ENCODE measurements around the gene TMED7. TPM values are rescaled to one million over a fixed set of nuclear protein-coding genes. Genes with fewer than 3 reads are reported as not detected.

TMED7 gene
- total and polyA plus RNA-seq, 2 of the 13 experiments (the other 11 are each of a cell fraction or from before 2014, with no cell fraction given) = 58.0 to 113 TPM

DNA sequence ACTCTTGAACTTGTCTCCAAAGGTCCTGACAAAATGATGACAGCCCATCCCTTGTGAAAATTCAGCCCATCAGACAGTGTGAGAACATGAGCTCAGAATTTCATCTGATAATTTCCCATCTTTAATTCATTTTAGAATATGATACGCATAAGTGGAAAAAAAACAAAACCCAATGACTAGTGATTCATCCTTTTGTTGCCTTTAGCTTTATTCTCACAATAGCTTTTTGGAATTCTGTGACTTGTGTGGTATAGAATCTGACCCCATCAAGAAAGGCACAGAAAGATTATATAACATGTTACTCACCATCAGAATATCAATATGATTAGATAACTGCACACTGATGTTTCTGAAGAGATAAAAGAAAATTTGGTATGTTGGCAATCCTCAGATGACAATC is 16.1 kb upstream of the TMED7 start:
- H2AFZ ChIP-seq (ENCODE audit: low read length) = no peak overlapping the region
- peaks cover 0 to 4% of the 10 kb centered on the region in 2 experiments; a peak in 2 of 5 replicates for H3K27me3 ChIP-seq (ENCODE audit: control insufficient read depth in 1 of 2, insufficient read depth in 2 of 2, low read length in 2 of 2)
- ATAC-seq (no peak), FAIRE-seq (no peak), DNase-seq (ENCODE audit: low spot score) (no peak)
- H4K20me1 ChIP-seq (ENCODE audit: insufficient read depth, low read length) = no peaks in the 10 kb centered on the region
- H3K4me1 ChIP-seq (ENCODE audit: insufficient read depth, low read length) = peaks cover 4% of the 10 kb centered on the region; the same call in 1 of the 2 replicates
- CTCF ChIA-PET (ENCODE audit: low intra/inter-chr PET ratio, low total read pairs) = no interaction called here
- in situ Hi-C loops (cut with HindIII; ENCODE audit: extremely low pct_ligation_motif_present, low pct_unique_long_range_greater_than_20kb) = no loop called here
- no TSS peak for BruUV-seq (replicated peaks)
- H3K9ac ChIP-seq (ENCODE audit: insufficient read depth, low read depth, low read length) = no peak overlapping the region
- POLR2A ChIA-PET = no interaction called here
- no peak overlapping the region for H3K4me2 ChIP-seq (ENCODE audit: low read depth, low read length)
- TF ChIP-seq CREB1 (IDR thresholded peaks at IDR 0.05) = no peak
- no peak for TF ChIP-seq CREB1 (CRISPR knock-in tag; IDR thresholded peaks at IDR 0.05)
- TF ChIP-seq ZNF816 (CRISPR knock-in tag; IDR thresholded peaks at IDR 0.05; ENCODE audit: borderline replicate concordance) = no peak
- no peak for TF ChIP-seq CHD2 (IDR thresholded peaks at IDR 0.05; ENCODE audit: low read depth, low read length)
- TF ChIP-seq ZKSCAN5 (CRISPR knock-in tag; IDR thresholded peaks at IDR 0.05) = no peak
- TF ChIP-seq, protein P1, sequence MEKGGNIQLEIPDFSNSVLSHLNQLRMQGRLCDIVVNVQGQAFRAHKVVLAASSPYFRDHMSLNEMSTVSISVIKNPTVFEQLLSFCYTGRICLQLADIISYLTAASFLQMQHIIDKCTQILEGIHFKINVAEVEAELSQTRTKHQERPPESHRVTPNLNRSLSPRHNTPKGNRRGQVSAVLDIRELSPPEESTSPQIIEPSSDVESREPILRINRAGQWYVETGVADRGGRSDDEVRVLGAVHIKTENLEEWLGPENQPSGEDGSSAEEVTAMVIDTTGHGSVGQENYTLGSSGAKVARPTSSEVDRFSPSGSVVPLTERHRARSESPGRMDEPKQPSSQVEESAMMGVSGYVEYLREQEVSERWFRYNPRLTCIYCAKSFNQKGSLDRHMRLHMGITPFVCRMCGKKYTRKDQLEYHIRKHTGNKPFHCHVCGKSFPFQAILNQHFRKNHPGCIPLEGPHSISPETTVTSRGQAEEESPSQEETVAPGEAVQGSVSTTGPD (CRISPR knock-in tag; IDR thresholded peaks at IDR 0.05) = no peak
- TF ChIP-seq ZFP36 (IDR thresholded peaks at IDR 0.05; ENCODE audit: borderline replicate concordance, low read depth, low read length, partially characterized antibody) = no peak
- TF ChIP-seq ZBTB8A (CRISPR knock-in tag; IDR thresholded peaks at IDR 0.05; ENCODE audit: borderline replicate concordance, low read depth) = no peak
- TF ChIP-seq, protein P2, sequence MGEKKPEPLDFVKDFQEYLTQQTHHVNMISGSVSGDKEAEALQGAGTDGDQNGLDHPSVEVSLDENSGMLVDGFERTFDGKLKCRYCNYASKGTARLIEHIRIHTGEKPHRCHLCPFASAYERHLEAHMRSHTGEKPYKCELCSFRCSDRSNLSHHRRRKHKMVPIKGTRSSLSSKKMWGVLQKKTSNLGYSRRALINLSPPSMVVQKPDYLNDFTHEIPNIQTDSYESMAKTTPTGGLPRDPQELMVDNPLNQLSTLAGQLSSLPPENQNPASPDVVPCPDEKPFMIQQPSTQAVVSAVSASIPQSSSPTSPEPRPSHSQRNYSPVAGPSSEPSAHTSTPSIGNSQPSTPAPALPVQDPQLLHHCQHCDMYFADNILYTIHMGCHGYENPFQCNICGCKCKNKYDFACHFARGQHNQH (CRISPR knock-in tag; IDR thresholded peaks at IDR 0.05) = no peak
- no peak for TF ChIP-seq ZNF264 (CRISPR knock-in tag; IDR thresholded peaks at IDR 0.05)
- no peak for TF ChIP-seq ZBTB42 (CRISPR knock-in tag; IDR thresholded peaks at IDR 0.05)
- no peak for TF ChIP-seq NFKBIZ (CRISPR knock-in tag; IDR thresholded peaks at IDR 0.05)
- TF ChIP-seq CENPX (CRISPR knock-in tag; IDR thresholded peaks at IDR 0.05) = no peak
- TF ChIP-seq STAT5B (CRISPR knock-in tag; IDR thresholded peaks at IDR 0.05) = no peak
- TF ChIP-seq XRCC5 (optimal IDR thresholded peaks at IDR 0.05; ENCODE audit: low read length) = no peak
- TF ChIP-seq BORCS8-MEF2B (CRISPR knock-in tag; IDR thresholded peaks at IDR 0.05) = no peak
- no peak for TF ChIP-seq POLR2G (IDR thresholded peaks at IDR 0.05; ENCODE audit: low read depth, low read length)
- no peak for TF ChIP-seq ELF1 (CRISPR knock-in tag; IDR thresholded peaks at IDR 0.05)
- intact Hi-C loops (cut with micrococcal nuclease; ENCODE audit: unreplicated experiment) = no loop called here
- no peaks in the 10 kb centered on the region for H3K36me3 ChIP-seq (replicated peaks in 1 of 2; ENCODE audit: control insufficient read depth in 1 of 2, insufficient read depth in 2 of 2, low read length in 2 of 2)
- H3K79me2 ChIP-seq (ENCODE audit: insufficient read depth, low read length) = no peaks in the 10 kb centered on the region
- H3K4me3 ChIP-seq (replicated peaks in 1 of 3; ENCODE audit: insufficient read depth in 1 of 3, low read depth in 2 of 3, low read length in 3 of 3) = no peak overlapping the region
- 91% methylated on average over 1 of the region's 1 CpG for WGBS (ENCODE audit: low lambda C conversion rate)
- no peaks in the 10 kb centered on the region for H3K9me3 ChIP-seq (ENCODE audit: low read length)
- H3K27ac ChIP-seq (ENCODE audit: extremely low read length, insufficient read depth, low read length) = no peak overlapping the region

All from HepG2 (cell line).